OCI-LY1 (cell line): ENCODE measurements around the gene ODAD4.
A peak's percentile ranks its signal among the peaks of the same experiment; 100 is the strongest.

Experiments
- H2AFZ ChIP-seq: fragments of 200-600 bp; sonication (generic), shearing (Covaris generic); 2 replicates; pipeline ENCODE4 v1.6.0; 2014; ENCODE audit warnings: antibody characterized with exemption, mild to moderate bottlenecking, low read length
- H3F3A ChIP-seq: fragments of 200-600 bp; sonication (generic), shearing (Covaris generic); 2 replicates; pipeline ENCODE4 v1.6.0; 2014; ENCODE audit warnings: mild to moderate bottlenecking, antibody characterized with exemption, low read length, moderate library complexity; ENCODE audit not compliant: insufficient read depth
- H3K27ac ChIP-seq: fragments of 200-600 bp; sonication (generic); 2 replicates; pipeline ENCODE4 v1.5.1; 2014; ENCODE audit warnings: low read length, mixed run types, mild to moderate bottlenecking, low read depth; ENCODE audit not compliant: poor library complexity, severe bottlenecking
- H3K27me3 ChIP-seq: fragments of 200-600 bp; sonication (generic); 2 replicates; pipeline ENCODE4 v1.6.0; 2014; ENCODE audit warnings: antibody characterized with exemption, mild to moderate bottlenecking, low read length, moderate library complexity; ENCODE audit not compliant: insufficient read depth
- H3K36me3 ChIP-seq: fragments of 200-600 bp; sonication (generic); 2 replicates; pipeline ENCODE4 v1.6.1; 2014; ENCODE audit warnings: mild to moderate bottlenecking, antibody characterized with exemption, low read length, moderate library complexity, mixed read lengths; ENCODE audit not compliant: insufficient read depth
- H3K4me1 ChIP-seq: fragments of 200-600 bp; sonication (generic); 2 replicates; pipeline ENCODE4 v1.5.1; 2014; ENCODE audit warnings: mild to moderate bottlenecking, low read length, moderate library complexity; ENCODE audit not compliant: insufficient read depth, severe bottlenecking
- H3K4me2 ChIP-seq: fragments of 200-600 bp; sonication (generic), shearing (Covaris generic); 2 replicates; pipeline ENCODE4 v1.6.1; 2014; ENCODE audit warnings: low read length
- H3K4me3 ChIP-seq: fragments of 200-600 bp; sonication (generic); 2 replicates; pipeline ENCODE4 v1.5.1; 2014; ENCODE audit warnings: low read length, low read depth, mild to moderate bottlenecking, mixed read lengths; ENCODE audit not compliant: poor library complexity, severe bottlenecking
- H3K79me2 ChIP-seq: fragments of 200-600 bp; shearing (Covaris generic); 2 replicates; pipeline ENCODE4 v1.6.1; 2016; ENCODE audit warnings: mixed run types, low read length, mixed read lengths; ENCODE audit not compliant: insufficient read depth
- H3K9ac ChIP-seq: fragments of 200-600 bp; sonication (generic), shearing (Covaris generic); 2 replicates; pipeline ENCODE4 v1.6.1; 2014; ENCODE audit warnings: mild to moderate bottlenecking, low read length, mixed read lengths
- H3K9me2 ChIP-seq: fragments of 200-600 bp; sonication (generic), shearing (Covaris generic); 2 replicates; pipeline ENCODE4 v1.6.1; 2014; ENCODE audit warnings: low read depth, mild to moderate bottlenecking, low read length, mixed read lengths
- H3K9me3 ChIP-seq: fragments of 200-600 bp; shearing (Covaris generic); 2 replicates; pipeline ENCODE4 v1.6.1; 2014; ENCODE audit warnings: low read length, mixed read lengths
- H4K20me1 ChIP-seq: fragments of 200-600 bp; sonication (generic), shearing (Covaris generic); 2 replicates; pipeline ENCODE4 v1.6.0; 2016; ENCODE audit warnings: mild to moderate bottlenecking, low read length; ENCODE audit not compliant: insufficient read depth
- EZH2 ChIP-seq: fragments of 200-600 bp; sonication (generic), shearing (Covaris generic); IDR thresholded peaks from 2 replicates; pipeline ENCODE4 v1.8.0; 2017; ENCODE audit warnings: borderline replicate concordance, mixed run types, mild to moderate bottlenecking, antibody characterized with exemption, low read length, moderate library complexity, mixed read lengths
- TF ChIP-seq, protein P1 (sequence below): fragments of 200-600 bp; sonication (generic), shearing (Covaris generic); IDR thresholded peaks from 2 replicates; pipeline ENCODE4 v1.5.1; 2017; ENCODE audit warnings: mild to moderate bottlenecking, antibody characterized with exemption, low read length, moderate library complexity, mixed read lengths

The ODAD4 gene

DNA sequence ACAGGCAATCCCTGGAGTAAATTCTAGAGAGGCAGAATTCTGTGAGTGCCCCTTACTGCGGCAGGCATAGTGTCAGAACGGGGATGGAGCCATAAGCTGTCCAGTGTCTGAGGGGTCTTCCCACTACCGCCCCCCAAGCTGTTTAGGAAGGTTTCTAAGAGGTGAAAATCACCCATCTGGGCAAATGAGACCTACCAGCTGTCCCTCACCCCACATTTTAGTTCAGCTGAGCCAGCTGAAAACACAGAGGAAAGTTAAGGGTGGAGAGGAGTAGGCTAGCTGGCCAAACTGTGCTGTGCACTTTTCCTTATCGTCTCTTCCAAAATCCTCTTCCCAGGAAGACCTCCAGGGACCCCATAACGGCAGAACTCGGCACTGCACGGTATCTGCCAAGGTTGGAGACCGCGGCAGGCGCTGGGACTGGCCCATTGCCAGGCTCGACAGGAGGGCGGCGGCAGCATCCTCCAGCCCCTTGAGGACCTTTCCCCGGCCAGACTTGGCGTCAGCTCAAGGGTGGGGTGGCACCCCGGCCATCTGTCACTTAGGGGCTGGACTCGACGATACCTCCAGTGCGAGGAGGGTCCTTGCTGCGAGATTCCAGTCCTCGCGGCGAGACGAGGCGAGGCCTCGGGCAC lies 12.6 kb upstream of the ODAD4 start:
- Histone ChIP-seq H3K4me2 (peak overlapping the region; percentile 100), H3K36me3 (peaks cover 25% of the 10 kb centered on the region), H2AFZ (no peak overlapping the region), H3F3A (no peaks in the 10 kb centered on the region; the same call in 1 of the 2 replicates), H4K20me1 (no peaks in the 10 kb centered on the region), H3K27ac (peak overlapping the region; percentile 57), H3K27me3 (no peaks in the 10 kb centered on the region), H3K4me1 (peaks cover 50% of the 10 kb centered on the region), H3K9me3 (no peaks in the 10 kb centered on the region), H3K9me2 (no peaks in the 10 kb centered on the region), H3K79me2 (peaks cover 45% of the 10 kb centered on the region), H3K4me3 (peak overlapping the region; percentile 89), H3K9ac (peak overlapping the region; percentile 93)
- TF ChIP-seq EZH2 = no peak
- TF ChIP-seq, protein P1, sequence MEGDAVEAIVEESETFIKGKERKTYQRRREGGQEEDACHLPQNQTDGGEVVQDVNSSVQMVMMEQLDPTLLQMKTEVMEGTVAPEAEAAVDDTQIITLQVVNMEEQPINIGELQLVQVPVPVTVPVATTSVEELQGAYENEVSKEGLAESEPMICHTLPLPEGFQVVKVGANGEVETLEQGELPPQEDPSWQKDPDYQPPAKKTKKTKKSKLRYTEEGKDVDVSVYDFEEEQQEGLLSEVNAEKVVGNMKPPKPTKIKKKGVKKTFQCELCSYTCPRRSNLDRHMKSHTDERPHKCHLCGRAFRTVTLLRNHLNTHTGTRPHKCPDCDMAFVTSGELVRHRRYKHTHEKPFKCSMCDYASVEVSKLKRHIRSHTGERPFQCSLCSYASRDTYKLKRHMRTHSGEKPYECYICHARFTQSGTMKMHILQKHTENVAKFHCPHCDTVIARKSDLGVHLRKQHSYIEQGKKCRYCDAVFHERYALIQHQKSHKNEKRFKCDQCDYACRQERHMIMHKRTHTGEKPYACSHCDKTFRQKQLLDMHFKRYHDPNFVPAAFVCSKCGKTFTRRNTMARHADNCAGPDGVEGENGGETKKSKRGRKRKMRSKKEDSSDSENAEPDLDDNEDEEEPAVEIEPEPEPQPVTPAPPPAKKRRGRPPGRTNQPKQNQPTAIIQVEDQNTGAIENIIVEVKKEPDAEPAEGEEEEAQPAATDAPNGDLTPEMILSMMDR = no peak; the same call in 1 of the 2 replicates

DNA sequence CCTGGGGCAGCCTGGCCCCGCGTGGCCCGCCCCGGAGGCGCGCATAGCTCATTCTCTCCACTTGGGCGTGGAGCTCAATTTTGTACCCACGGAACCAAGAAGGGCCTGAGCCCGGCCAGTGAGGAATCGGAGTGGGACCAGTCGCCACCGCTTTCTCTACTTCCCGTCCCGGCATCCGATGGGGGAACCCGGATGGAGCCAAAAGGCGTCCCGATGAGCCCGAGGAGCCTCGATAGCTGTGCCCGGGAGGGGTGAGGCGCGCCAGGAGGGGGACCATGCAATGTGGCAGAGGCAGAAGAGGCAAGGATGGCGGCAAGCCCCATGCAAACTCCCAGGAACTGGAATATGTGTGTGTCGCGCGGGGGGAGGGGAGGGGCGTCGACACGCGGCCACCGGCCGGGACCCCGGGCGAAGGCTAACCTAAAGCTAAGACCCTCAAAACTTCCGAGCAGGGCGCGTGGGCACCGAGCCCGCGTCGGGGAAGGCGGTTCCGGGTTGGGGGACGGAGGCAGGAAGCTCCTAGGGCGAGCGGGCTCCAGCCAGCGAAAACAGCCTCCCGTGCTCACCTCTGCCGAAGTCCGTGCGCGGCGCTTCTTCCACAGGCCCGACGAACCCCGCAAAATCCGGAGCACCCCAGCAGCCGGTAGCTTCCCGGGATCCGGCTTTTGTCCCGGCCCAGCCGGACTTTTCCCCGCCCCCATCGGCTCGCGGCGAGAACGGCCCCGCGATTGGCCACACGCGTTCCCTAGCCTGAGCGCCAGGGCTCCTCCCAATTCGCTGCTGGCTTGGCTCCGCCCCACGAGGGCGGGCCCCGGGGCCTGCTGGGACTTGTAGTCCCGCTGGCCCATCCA lies 11.9 kb upstream of the ODAD4 start, which contains the start of gene ACLY:
Gene ACLY, minus strand, starts transcription at position 638 of the 851 bp plus-strand sequence. CDS start 5,078 bp downstream, outside the sequence.
- Histone ChIP-seq H3K4me2 (peak within 1 kb of the TSS; percentile 100), H3K27ac (peak within 1 kb of the TSS; percentile 73), H4K20me1 (no peaks in the 10 kb centered on the region), H2AFZ (no peak within 1 kb of the TSS), H3K27me3 (no peaks in the 10 kb centered on the region), H3K4me1 (peaks cover 51% of the 10 kb centered on the region), H3K9me3 (no peaks in the 10 kb centered on the region), H3F3A (no peaks in the 10 kb centered on the region; the same call in 1 of the 2 replicates), H3K9ac (peak within 1 kb of the TSS; percentile 93), H3K9me2 (no peaks in the 10 kb centered on the region), H3K79me2 (peaks cover 45% of the 10 kb centered on the region), H3K36me3 (peaks cover 17% of the 10 kb centered on the region; the same call in 1 of the 2 replicates), H3K4me3 (peak within 1 kb of the TSS; percentile 89)
- TF ChIP-seq, protein P1 = no peak
- TF ChIP-seq EZH2 = no peak

GRCh38 chr17:41919165-41919817 lies 11.1 kb upstream of the ODAD4 start:
- Histone ChIP-seq H3K9me3 (no peaks in the 10 kb centered on the region), H3K79me2 (peaks cover 41% of the 10 kb centered on the region), H2AFZ (no peak overlapping the region), H3K27ac (peak overlapping the region; percentile 73), H3K9me2 (no peaks in the 10 kb centered on the region), H3K9ac (peak overlapping the region; percentile 81), H3K27me3 (no peaks in the 10 kb centered on the region), H3K4me1 (peaks cover 51% of the 10 kb centered on the region), H4K20me1 (no peaks in the 10 kb centered on the region), H3F3A (no peaks in the 10 kb centered on the region; the same call in 1 of the 2 replicates), H3K4me3 (peak overlapping the region; percentile 89), H3K36me3 (peaks cover 10% of the 10 kb centered on the region; the same call in 1 of the 2 replicates), H3K4me2 (peak overlapping the region; percentile 86)
- TF ChIP-seq, protein P1 = no peak
- no peak for TF ChIP-seq EZH2
